ENCODE data around the gene FAXDC2. TPM values are rescaled to one million over a fixed set of nuclear protein-coding genes. Genes with fewer than 3 reads are reported as not detected.

The FAXDC2 gene
- total and polyA plus RNA-seq, 9 of the 15 experiments (the other 6 are each of a cell fraction or from before 2014, with no cell fraction given) = 2.4 to 30.0 (median 9.9) TPM

GRCh38 chr5:154858297-154858971 lies 8.0 kb upstream of the FAXDC2 start, which contains the start of gene CNOT8 (continued):
- TF ChIP-seq, protein P1, sequence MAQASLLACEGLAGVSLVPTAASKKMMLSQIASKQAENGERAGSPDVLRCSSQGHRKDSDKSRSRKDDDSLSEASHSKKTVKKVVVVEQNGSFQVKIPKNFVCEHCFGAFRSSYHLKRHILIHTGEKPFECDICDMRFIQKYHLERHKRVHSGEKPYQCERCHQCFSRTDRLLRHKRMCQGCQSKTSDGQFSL (CRISPR knock-in tag; IDR thresholded peaks at IDR 0.05) = peak; percentile 96
- TF ChIP-seq, protein P1 (tag; IDR thresholded peaks at IDR 0.05) = peak in 1 of 2 experiments; percentile 81; a peak in 2 of 4 replicates
- 0 out of 2 replicates have a peak, but pooled peaks have one; percentile 29 for TF ChIP-seq DEAF1 (CRISPR knock-in tag; IDR thresholded peaks at IDR 0.05)
- TF ChIP-seq MYNN (IDR thresholded peaks at IDR 0.05) = no peak; the same call in 1 of the 2 replicates
- no peak for TF ChIP-seq MYNN (CRISPR knock-in tag; IDR thresholded peaks at IDR 0.05)
- TF ChIP-seq POLR2G (IDR thresholded peaks at IDR 0.05; ENCODE audit: low read depth, low read length) = peak; percentile 93
- TF ChIP-seq ZNF165 (CRISPR knock-in tag; IDR thresholded peaks at IDR 0.05; ENCODE audit: borderline replicate concordance) = 0 out of 2 replicates have a peak, but pooled peaks have one; percentile 67
- TF ChIP-seq, protein P2, sequence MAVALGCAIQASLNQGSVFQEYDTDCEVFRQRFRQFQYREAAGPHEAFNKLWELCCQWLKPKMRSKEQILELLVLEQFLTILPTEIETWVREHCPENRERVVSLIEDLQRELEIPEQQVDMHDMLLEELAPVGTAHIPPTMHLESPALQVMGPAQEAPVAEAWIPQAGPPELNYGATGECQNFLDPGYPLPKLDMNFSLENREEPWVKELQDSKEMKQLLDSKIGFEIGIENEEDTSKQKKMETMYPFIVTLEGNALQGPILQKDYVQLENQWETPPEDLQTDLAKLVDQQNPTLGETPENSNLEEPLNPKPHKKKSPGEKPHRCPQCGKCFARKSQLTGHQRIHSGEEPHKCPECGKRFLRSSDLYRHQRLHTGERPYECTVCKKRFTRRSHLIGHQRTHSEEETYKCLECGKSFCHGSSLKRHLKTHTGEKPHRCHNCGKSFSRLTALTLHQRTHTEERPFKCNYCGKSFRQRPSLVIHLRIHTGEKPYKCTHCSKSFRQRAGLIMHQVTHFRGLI (CRISPR knock-in tag; IDR thresholded peaks at IDR 0.05) = no peak
- peak; percentile 90 for TF ChIP-seq TBP (optimal IDR thresholded peaks at IDR 0.05; ENCODE audit: low read depth, low read length)
- TF ChIP-seq JUND (IDR thresholded peaks at IDR 0.05; ENCODE audit: borderline replicate concordance, low read depth, low read length) = peak; percentile 67
- no peak; the same call in 2 of the 3 replicates for TF ChIP-seq JUND (tag; IDR thresholded peaks at IDR 0.05; ENCODE audit: borderline replicate concordance, low read depth, low read length)
- 0 out of 2 replicates have a peak, but pooled peaks have one; percentile 66 for TF ChIP-seq ZNF197 (CRISPR knock-in tag; IDR thresholded peaks at IDR 0.05; ENCODE audit: low read depth)
- TF ChIP-seq ZBTB34 (CRISPR knock-in tag; IDR thresholded peaks at IDR 0.05) = no peak
- TF ChIP-seq, protein P3, sequence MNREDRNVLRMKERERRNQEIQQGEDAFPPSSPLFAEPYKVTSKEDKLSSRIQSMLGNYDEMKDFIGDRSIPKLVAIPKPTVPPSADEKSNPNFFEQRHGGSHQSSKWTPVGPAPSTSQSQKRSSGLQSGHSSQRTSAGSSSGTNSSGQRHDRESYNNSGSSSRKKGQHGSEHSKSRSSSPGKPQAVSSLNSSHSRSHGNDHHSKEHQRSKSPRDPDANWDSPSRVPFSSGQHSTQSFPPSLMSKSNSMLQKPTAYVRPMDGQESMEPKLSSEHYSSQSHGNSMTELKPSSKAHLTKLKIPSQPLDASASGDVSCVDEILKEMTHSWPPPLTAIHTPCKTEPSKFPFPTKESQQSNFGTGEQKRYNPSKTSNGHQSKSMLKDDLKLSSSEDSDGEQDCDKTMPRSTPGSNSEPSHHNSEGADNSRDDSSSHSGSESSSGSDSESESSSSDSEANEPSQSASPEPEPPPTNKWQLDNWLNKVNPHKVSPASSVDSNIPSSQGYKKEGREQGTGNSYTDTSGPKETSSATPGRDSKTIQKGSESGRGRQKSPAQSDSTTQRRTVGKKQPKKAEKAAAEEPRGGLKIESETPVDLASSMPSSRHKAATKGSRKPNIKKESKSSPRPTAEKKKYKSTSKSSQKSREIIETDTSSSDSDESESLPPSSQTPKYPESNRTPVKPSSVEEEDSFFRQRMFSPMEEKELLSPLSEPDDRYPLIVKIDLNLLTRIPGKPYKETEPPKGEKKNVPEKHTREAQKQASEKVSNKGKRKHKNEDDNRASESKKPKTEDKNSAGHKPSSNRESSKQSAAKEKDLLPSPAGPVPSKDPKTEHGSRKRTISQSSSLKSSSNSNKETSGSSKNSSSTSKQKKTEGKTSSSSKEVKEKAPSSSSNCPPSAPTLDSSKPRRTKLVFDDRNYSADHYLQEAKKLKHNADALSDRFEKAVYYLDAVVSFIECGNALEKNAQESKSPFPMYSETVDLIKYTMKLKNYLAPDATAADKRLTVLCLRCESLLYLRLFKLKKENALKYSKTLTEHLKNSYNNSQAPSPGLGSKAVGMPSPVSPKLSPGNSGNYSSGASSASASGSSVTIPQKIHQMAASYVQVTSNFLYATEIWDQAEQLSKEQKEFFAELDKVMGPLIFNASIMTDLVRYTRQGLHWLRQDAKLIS (CRISPR knock-in tag; IDR thresholded peaks at IDR 0.05) = peak; percentile 50; the same call in 1 of the 2 replicates
- TF ChIP-seq NFIC (IDR thresholded peaks at IDR 0.05) = peak; percentile 32; the same call in 1 of the 2 replicates
- no peak for TF ChIP-seq SMARCA4 (IDR thresholded peaks at IDR 0.05)
- TF ChIP-seq, protein P4, sequence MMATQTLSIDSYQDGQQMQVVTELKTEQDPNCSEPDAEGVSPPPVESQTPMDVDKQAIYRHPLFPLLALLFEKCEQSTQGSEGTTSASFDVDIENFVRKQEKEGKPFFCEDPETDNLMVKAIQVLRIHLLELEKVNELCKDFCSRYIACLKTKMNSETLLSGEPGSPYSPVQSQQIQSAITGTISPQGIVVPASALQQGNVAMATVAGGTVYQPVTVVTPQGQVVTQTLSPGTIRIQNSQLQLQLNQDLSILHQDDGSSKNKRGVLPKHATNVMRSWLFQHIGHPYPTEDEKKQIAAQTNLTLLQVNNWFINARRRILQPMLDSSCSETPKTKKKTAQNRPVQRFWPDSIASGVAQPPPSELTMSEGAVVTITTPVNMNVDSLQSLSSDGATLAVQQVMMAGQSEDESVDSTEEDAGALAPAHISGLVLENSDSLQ (IDR thresholded peaks at IDR 0.05) = peak; percentile 66

Data from K562 (cell line).